ENCODE measurements around the gene ZSWIM3.

GRCh38 chr20:45822857-45823256, 34.6 kb upstream of the ZSWIM3 start:
- TF ChIP-seq CTCF (IDR thresholded peaks at IDR 0.05) (no peak), POLR2A (IDR thresholded peaks at IDR 0.05) (no peak)

Measured in thyroid gland (tissue), 4 donors.